GM23338 (cell line): ENCODE data around the gene UNC5C. TPM values are rescaled to one million over a fixed set of nuclear protein-coding genes. Genes with fewer than 3 reads are reported as not detected.

Experiments used
- ATAC-seq: fragments of 200-7000 bp; cut with Tn5 transposase; 3 replicates; pipeline ENCODE4 v1.9.1; 2020
- DNase-seq: peaks from one replicate; pipeline ENCODE4 v3.0.0-alpha.2; 2015; ENCODE audit warnings: low spot score
- H2AFZ ChIP-seq: fragments of 200-600 bp; sonication (generic); 2 replicates; pipeline ENCODE4 v1.8.0; 2016; ENCODE audit warnings: antibody characterized with exemption, mild to moderate bottlenecking, moderate library complexity
- H3F3A ChIP-seq: fragments of 200-600 bp; sonication (generic); replicated peaks from 2 replicates; pipeline ENCODE4 v1.8.0; 2017; ENCODE audit warnings: antibody characterized with exemption, mixed run types, low read depth
- H3K27ac ChIP-seq: fragments of 200-600 bp; sonication (generic); 2 replicates; pipeline ENCODE4 v1.6.1; 2016; ENCODE audit warnings: low read depth
- H3K27me3 ChIP-seq: fragments of 200-600 bp; sonication (generic); 2 replicates; pipeline ENCODE4 v1.8.0; 2016; ENCODE audit warnings: mild to moderate bottlenecking, mixed run types, moderate library complexity; ENCODE audit not compliant: insufficient read depth
- H3K36me3 ChIP-seq: fragments of 200-600 bp; sonication (generic); 2 replicates; pipeline ENCODE4 v1.8.0; 2016; ENCODE audit warnings: mild to moderate bottlenecking; ENCODE audit not compliant: insufficient read depth
- H3K4me1 ChIP-seq: fragments of 200-600 bp; sonication (generic); 2 replicates; pipeline ENCODE4 v1.8.0; 2016; ENCODE audit warnings: mild to moderate bottlenecking, moderate library complexity; ENCODE audit not compliant: insufficient read depth
- H3K4me2 ChIP-seq: fragments of 200-600 bp; sonication (generic); 2 replicates; pipeline ENCODE4 v1.7.1; 2017; ENCODE audit warnings: mixed run types
- H3K4me3 ChIP-seq: fragments of 200-600 bp; sonication (generic); 2 replicates; pipeline ENCODE4 v1.6.1; 2016; ENCODE audit warnings: mixed run types
- H3K79me2 ChIP-seq: fragments of 200-600 bp; sonication (generic); replicated peaks from 2 replicates; pipeline ENCODE4 v1.8.0; 2017; ENCODE audit warnings: mild to moderate bottlenecking; ENCODE audit not compliant: insufficient read depth
- H3K9me2 ChIP-seq: fragments of 200-600 bp; sonication (generic); 2 replicates; pipeline ENCODE4 v1.8.0; 2017; ENCODE audit not compliant: insufficient read depth
- H4K20me1 ChIP-seq: fragments of 200-600 bp; sonication (generic); replicated peaks from 2 replicates; pipeline ENCODE4 v1.8.0; 2017; ENCODE audit warnings: mild to moderate bottlenecking; ENCODE audit not compliant: insufficient read depth
- H3K27ac Mint-ChIP-seq: 2 replicates; pipeline ENCODE4 v1.8.0; 2020; ENCODE audit warnings: inconsistent platforms, mild to moderate bottlenecking, moderate library complexity, mixed read lengths
- H3K27me3 Mint-ChIP-seq: 3 replicates; pipeline ENCODE4 v1.8.0; 2022; ENCODE audit warnings: low read depth, mild to moderate bottlenecking, moderate library complexity, mixed read lengths, inconsistent platforms; ENCODE audit not compliant: insufficient read depth, poor library complexity
- H3K36me3 Mint-ChIP-seq: 3 replicates; pipeline ENCODE4 v1.8.0; 2021; ENCODE audit warnings: low read depth, mild to moderate bottlenecking, inconsistent platforms, moderate library complexity, mixed read lengths
- H3K4me1 Mint-ChIP-seq: 3 replicates; pipeline ENCODE4 v1.8.0; 2020; ENCODE audit warnings: mild to moderate bottlenecking, inconsistent platforms, mixed read lengths
- H3K4me3 Mint-ChIP-seq: 3 replicates; pipeline ENCODE4 v1.8.0; 2021; ENCODE audit warnings: moderate library complexity, mild to moderate bottlenecking, inconsistent platforms, mixed read lengths
- H3K9me3 Mint-ChIP-seq: 3 replicates; pipeline ENCODE4 v1.8.0; 2020; ENCODE audit warnings: moderate library complexity, mild to moderate bottlenecking, inconsistent platforms, mixed read lengths
- CREB1 ChIP-seq: fragments of 250-450 bp; sonication (Bioruptor Pico); IDR thresholded peaks from 2 replicates; pipeline ENCODE4 v1.5.0; 2020; ENCODE audit warnings: low read depth, mild to moderate bottlenecking, moderate library complexity
- EZH2 ChIP-seq: fragments of 200-600 bp; sonication (generic); IDR thresholded peaks from one replicate; pipeline ENCODE4 v1.8.0; 2017; ENCODE audit warnings: antibody characterized with exemption, mild to moderate bottlenecking, low read depth; ENCODE audit not compliant: unreplicated experiment
- EZH2phosphoT487 ChIP-seq: fragments of 200-600 bp; sonication (generic); IDR thresholded peaks from one replicate; pipeline ENCODE4 v1.8.1; 2018; ENCODE audit warnings: antibody characterized with exemption; ENCODE audit not compliant: unreplicated experiment
- JUNB ChIP-seq: IDR thresholded peaks from one replicate; pipeline ENCODE4 v1.6.1; 2016; ENCODE audit warnings: antibody characterized with exemption; ENCODE audit not compliant: unreplicated experiment
- NANOG ChIP-seq: IDR thresholded peaks from 2 replicates; pipeline ENCODE4 v1.6.1; 2016; ENCODE audit warnings: antibody characterized with exemption, borderline replicate concordance
- POLR2AphosphoS5 ChIP-seq: IDR thresholded peaks from 2 replicates; pipeline ENCODE4 v1.6.1; 2016; ENCODE audit warnings: antibody characterized with exemption, low read depth
- STAT1 ChIP-seq: IDR thresholded peaks from one replicate; pipeline ENCODE4 v1.6.1; 2016; ENCODE audit warnings: antibody characterized with exemption; ENCODE audit not compliant: unreplicated experiment
- ZNF114 ChIP-seq: fragments of 250-450 bp; sonication (Bioruptor Pico); IDR thresholded peaks from 2 replicates; pipeline ENCODE4 v1.5.0; 2020; ENCODE audit warnings: mild to moderate bottlenecking, moderate library complexity
- ZNF331 ChIP-seq: fragments of 250-450 bp; sonication (Bioruptor Pico); IDR thresholded peaks from 2 replicates; pipeline ENCODE4 v1.5.0; 2020; ENCODE audit warnings: low read depth, mild to moderate bottlenecking, moderate library complexity
- polyA plus RNA-seq: library from polyadenylated mRNA; unstranded; fragments of >200 nt; fragmentation: Nextera tagmentation; extraction: Ambion mirVana; gene quantifications from 2 replicates; pipeline ENCODE4 v1.2.1, GENCODE V29; 2016
- total RNA-seq: library from RNA; depleted of rRNA; stranded (reverse); fragments of >200 nt; shearing (Covaris generic); gene quantifications from 2 replicates; pipeline ENCODE4 v1.2.3, GENCODE V29; 2014
- TF ChIP-seq, protein P1 (sequence below): IDR thresholded peaks from 2 replicates; pipeline ENCODE4 v1.6.1; 2016; ENCODE audit warnings: antibody characterized with exemption
- TF ChIP-seq, protein P2 (sequence below): fragments of 250-450 bp; sonication (Bioruptor Pico); IDR thresholded peaks from 2 replicates; pipeline ENCODE4 v1.5.0; 2020; ENCODE audit warnings: mild to moderate bottlenecking, moderate library complexity
- TF ChIP-seq, protein P3 (sequence below): IDR thresholded peaks from one replicate; pipeline ENCODE4 v1.6.1; 2018; ENCODE audit warnings: antibody characterized with exemption; ENCODE audit not compliant: unreplicated experiment
- TF ChIP-seq, protein P4 (sequence below), 2 experiments: fragments of 200-600 bp in 1 of 2; sonication (generic) in 1 of 2; conservative IDR thresholded peaks; 2 replicates each; pipeline versions ENCODE4 v1.5.1 to v1.6.1; 2016 to 2017; ENCODE audit warnings: antibody characterized with exemption in 2 of 2, low read depth in 2 of 2, mild to moderate bottlenecking in 2 of 2, moderate library complexity in 1 of 2

UNC5C gene
- total and polyA plus RNA-seq, 2 experiments from 2014 or later: 0.08 to 0.21 TPM

DNA sequence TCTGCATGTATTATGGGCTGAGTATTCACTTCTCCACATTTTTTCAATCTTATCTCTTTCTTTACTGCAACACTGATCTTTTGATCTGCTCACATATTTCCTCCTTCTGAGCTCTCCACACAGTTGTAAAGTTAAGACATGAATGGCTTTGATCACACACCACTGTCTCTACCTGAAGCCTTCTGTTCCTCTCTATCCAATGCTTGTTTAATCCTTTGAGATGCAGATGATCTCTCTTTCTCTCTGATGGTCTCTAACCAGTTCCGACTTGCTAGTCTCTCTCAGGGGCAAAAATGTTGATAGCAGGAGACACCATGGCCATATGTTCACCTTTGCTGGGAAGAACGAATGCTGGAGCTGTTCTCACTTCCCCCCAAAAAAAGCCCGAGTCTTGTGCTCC, 162.4 kb downstream of the UNC5C start:
- ATAC-seq: peak; percentile 97
- H3K9me2 ChIP-seq: no peaks in the 10 kb centered on the region
- no peaks in the 10 kb centered on the region for H3K79me2 ChIP-seq
- no peak overlapping the region for H2AFZ ChIP-seq
- H3F3A ChIP-seq: no peaks in the 10 kb centered on the region
- Mint-ChIP-seq H3K27me3 (peaks cover 48% of the 10 kb centered on the region), H3K27ac (no peak overlapping the region), H3K9me3 (no peaks in the 10 kb centered on the region; the same call in 2 of the 3 replicates), H3K4me3 (no peak overlapping the region), H3K36me3 (no peaks in the 10 kb centered on the region), H3K4me1 (peaks cover 33% of the 10 kb centered on the region; the same call in 2 of the 3 replicates)
- H3K27ac ChIP-seq: no peak overlapping the region
- TF ChIP-seq STAT1 (no peak), EZH2phosphoT487 (no peak), ZNF114 (CRISPR knock-in tag) (no peak), CREB1 (CRISPR knock-in tag) (no peak), NANOG (peak; percentile 82), ZNF331 (CRISPR knock-in tag) (no peak), EZH2 (no peak), POLR2AphosphoS5 (peak; percentile 81), JUNB (no peak)
- TF ChIP-seq, protein P1, sequence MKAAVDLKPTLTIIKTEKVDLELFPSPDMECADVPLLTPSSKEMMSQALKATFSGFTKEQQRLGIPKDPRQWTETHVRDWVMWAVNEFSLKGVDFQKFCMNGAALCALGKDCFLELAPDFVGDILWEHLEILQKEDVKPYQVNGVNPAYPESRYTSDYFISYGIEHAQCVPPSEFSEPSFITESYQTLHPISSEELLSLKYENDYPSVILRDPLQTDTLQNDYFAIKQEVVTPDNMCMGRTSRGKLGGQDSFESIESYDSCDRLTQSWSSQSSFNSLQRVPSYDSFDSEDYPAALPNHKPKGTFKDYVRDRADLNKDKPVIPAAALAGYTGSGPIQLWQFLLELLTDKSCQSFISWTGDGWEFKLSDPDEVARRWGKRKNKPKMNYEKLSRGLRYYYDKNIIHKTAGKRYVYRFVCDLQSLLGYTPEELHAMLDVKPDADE: no peak
- TF ChIP-seq, protein P2, sequence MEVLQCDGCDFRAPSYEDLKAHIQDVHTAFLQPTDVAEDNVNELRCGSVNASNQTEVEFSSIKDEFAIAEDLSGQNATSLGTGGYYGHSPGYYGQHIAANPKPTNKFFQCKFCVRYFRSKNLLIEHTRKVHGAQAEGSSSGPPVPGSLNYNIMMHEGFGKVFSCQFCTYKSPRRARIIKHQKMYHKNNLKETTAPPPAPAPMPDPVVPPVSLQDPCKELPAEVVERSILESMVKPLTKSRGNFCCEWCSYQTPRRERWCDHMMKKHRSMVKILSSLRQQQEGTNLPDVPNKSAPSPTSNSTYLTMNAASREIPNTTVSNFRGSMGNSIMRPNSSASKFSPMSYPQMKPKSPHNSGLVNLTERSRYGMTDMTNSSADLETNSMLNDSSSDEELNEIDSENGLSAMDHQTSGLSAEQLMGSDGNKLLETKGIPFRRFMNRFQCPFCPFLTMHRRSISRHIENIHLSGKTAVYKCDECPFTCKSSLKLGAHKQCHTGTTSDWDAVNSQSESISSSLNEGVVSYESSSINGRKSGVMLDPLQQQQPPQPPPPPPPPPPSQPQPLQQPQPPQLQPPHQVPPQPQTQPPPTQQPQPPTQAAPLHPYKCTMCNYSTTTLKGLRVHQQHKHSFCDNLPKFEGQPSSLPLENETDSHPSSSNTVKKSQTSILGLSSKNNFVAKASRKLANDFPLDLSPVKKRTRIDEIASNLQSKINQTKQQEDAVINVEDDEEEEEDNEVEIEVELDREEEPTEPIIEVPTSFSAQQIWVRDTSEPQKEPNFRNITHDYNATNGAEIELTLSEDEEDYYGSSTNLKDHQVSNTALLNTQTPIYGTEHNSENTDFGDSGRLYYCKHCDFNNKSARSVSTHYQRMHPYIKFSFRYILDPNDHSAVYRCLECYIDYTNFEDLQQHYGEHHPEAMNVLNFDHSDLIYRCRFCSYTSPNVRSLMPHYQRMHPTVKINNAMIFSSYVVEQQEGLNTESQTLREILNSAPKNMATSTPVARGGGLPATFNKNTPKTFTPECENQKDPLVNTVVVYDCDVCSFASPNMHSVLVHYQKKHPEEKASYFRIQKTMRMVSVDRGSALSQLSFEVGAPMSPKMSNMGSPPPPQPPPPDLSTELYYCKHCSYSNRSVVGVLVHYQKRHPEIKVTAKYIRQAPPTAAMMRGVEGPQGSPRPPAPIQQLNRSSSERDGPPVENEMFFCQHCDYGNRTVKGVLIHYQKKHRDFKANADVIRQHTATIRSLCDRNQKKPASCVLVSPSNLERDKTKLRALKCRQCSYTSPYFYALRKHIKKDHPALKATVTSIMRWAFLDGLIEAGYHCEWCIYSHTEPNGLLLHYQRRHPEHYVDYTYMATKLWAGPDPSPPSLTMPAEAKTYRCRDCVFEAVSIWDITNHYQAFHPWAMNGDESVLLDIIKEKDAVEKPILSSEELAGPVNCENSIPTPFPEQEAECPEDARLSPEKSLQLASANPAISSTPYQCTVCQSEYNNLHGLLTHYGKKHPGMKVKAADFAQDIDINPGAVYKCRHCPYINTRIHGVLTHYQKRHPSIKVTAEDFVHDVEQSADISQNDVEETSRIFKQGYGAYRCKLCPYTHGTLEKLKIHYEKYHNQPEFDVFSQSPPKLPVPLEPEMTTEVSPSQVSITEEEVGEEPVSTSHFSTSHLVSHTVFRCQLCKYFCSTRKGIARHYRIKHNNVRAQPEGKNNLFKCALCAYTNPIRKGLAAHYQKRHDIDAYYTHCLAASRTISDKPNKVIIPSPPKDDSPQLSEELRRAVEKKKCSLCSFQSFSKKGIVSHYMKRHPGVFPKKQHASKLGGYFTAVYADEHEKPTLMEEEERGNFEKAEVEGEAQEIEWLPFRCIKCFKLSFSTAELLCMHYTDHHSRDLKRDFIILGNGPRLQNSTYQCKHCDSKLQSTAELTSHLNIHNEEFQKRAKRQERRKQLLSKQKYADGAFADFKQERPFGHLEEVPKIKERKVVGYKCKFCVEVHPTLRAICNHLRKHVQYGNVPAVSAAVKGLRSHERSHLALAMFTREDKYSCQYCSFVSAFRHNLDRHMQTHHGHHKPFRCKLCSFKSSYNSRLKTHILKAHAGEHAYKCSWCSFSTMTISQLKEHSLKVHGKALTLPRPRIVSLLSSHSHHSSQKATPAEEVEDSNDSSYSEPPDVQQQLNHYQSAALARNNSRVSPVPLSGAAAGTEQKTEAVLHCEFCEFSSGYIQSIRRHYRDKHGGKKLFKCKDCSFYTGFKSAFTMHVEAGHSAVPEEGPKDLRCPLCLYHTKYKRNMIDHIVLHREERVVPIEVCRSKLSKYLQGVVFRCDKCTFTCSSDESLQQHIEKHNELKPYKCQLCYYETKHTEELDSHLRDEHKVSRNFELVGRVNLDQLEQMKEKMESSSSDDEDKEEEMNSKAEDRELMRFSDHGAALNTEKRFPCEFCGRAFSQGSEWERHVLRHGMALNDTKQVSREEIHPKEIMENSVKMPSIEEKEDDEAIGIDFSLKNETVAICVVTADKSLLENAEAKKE (CRISPR knock-in tag): no peak
- TF ChIP-seq, protein P3, sequence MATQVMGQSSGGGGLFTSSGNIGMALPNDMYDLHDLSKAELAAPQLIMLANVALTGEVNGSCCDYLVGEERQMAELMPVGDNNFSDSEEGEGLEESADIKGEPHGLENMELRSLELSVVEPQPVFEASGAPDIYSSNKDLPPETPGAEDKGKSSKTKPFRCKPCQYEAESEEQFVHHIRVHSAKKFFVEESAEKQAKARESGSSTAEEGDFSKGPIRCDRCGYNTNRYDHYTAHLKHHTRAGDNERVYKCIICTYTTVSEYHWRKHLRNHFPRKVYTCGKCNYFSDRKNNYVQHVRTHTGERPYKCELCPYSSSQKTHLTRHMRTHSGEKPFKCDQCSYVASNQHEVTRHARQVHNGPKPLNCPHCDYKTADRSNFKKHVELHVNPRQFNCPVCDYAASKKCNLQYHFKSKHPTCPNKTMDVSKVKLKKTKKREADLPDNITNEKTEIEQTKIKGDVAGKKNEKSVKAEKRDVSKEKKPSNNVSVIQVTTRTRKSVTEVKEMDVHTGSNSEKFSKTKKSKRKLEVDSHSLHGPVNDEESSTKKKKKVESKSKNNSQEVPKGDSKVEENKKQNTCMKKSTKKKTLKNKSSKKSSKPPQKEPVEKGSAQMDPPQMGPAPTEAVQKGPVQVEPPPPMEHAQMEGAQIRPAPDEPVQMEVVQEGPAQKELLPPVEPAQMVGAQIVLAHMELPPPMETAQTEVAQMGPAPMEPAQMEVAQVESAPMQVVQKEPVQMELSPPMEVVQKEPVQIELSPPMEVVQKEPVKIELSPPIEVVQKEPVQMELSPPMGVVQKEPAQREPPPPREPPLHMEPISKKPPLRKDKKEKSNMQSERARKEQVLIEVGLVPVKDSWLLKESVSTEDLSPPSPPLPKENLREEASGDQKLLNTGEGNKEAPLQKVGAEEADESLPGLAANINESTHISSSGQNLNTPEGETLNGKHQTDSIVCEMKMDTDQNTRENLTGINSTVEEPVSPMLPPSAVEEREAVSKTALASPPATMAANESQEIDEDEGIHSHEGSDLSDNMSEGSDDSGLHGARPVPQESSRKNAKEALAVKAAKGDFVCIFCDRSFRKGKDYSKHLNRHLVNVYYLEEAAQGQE: no peak
- TF ChIP-seq, protein P4, sequence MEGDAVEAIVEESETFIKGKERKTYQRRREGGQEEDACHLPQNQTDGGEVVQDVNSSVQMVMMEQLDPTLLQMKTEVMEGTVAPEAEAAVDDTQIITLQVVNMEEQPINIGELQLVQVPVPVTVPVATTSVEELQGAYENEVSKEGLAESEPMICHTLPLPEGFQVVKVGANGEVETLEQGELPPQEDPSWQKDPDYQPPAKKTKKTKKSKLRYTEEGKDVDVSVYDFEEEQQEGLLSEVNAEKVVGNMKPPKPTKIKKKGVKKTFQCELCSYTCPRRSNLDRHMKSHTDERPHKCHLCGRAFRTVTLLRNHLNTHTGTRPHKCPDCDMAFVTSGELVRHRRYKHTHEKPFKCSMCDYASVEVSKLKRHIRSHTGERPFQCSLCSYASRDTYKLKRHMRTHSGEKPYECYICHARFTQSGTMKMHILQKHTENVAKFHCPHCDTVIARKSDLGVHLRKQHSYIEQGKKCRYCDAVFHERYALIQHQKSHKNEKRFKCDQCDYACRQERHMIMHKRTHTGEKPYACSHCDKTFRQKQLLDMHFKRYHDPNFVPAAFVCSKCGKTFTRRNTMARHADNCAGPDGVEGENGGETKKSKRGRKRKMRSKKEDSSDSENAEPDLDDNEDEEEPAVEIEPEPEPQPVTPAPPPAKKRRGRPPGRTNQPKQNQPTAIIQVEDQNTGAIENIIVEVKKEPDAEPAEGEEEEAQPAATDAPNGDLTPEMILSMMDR (conservative IDR thresholded peaks at IDR 0.05; ENCODE audit: low read depth in 2 of 2): no peak
- DNase-seq: peak; percentile 81
- no peaks in the 10 kb centered on the region for H3K36me3 ChIP-seq
- H3K4me1 ChIP-seq: peaks cover 30% of the 10 kb centered on the region
- no peak overlapping the region for H3K4me3 ChIP-seq
- H4K20me1 ChIP-seq: no peaks in the 10 kb centered on the region
- H3K4me2 ChIP-seq: no peak overlapping the region
- H3K27me3 ChIP-seq: peaks cover 96% of the 10 kb centered on the region
